GM13977 (cell line): ENCODE data around the gene FSTL4.

Experiments
- DNase-seq: peaks from one replicate; pipeline ENCODE4 v3.0.0; 2012; ENCODE audit warnings: low spot score
- in situ Hi-C: fragments of 300-500 bp; cut with MboI; formaldehyde crosslinking; loops from one replicate; pipeline ENCODE4 v1.12.0; 2022; ENCODE audit warnings: low sequenced_read_pairs, low pct_unique_long_range_greater_than_20kb, mixed read lengths, inconsistent platforms; ENCODE audit not compliant: unreplicated experiment
- TF ChIP-seq, protein P1 (sequence below): IDR thresholded peaks from 2 replicates; pipeline ENCODE4 v1.5.1; 2012; ENCODE audit warnings: mild to moderate bottlenecking, control low read depth; ENCODE audit not compliant: insufficient read depth; ENCODE audit errors: extremely low read depth, missing control alignments

FSTL4 gene

DNA sequence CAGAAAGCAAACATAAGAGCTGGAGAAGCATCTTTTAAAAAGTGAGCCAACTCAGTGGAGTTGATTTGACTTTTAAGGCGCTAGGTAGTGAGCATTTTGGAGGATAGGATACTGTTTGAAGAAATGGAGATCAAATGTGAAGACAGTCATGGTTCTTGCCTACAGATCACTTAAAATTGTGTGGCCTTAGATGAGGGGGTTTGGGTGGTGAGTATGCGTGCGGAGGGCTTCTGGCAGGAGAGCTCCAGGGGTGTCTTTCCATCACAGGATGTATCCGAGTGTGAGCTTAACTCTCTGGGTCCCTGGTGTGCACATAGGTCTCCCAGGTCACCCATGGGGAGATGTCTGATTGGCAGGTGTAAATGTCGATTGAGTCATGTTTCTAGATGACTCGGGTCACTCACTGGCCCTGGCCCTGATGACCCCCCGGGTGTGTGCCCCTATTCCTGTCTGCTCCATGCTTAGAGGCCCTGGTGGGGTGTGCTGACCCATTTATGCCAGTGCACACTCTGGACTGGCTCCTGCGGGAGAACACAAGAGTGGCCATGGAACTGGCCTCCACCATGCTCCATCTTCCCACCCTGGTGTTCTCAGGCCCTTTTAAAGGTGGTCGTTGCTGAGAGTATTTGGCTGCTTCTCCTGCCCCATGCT lies 274.4 kb downstream of the FSTL4 start:
- TF ChIP-seq, protein P1, sequence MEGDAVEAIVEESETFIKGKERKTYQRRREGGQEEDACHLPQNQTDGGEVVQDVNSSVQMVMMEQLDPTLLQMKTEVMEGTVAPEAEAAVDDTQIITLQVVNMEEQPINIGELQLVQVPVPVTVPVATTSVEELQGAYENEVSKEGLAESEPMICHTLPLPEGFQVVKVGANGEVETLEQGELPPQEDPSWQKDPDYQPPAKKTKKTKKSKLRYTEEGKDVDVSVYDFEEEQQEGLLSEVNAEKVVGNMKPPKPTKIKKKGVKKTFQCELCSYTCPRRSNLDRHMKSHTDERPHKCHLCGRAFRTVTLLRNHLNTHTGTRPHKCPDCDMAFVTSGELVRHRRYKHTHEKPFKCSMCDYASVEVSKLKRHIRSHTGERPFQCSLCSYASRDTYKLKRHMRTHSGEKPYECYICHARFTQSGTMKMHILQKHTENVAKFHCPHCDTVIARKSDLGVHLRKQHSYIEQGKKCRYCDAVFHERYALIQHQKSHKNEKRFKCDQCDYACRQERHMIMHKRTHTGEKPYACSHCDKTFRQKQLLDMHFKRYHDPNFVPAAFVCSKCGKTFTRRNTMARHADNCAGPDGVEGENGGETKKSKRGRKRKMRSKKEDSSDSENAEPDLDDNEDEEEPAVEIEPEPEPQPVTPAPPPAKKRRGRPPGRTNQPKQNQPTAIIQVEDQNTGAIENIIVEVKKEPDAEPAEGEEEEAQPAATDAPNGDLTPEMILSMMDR: no peak

DNA sequence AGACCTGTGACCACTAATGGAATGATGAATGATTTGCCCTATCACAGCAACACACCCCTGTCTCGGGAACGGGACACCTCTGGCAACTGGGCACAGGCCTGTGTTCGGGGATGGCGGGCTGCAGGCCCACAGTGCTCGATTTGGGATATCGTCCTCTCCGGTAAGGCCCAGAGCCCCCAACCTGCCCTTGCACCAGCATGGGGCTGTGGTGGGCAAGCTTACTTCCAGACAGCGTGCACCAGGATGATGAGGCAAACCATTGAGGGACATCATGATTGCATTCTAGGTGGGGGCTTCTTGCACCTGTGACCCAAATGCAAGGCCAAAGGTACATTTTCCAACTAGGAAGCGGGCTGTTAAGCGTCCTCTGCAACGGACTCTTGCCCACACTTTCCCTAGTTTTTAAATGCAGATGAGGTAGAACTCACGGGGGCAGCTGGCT lies 275.4 kb downstream of the FSTL4 start:
- in situ Hi-C loops: no loop called here

More for the DNA sequence above, 274.4 kb downstream of the FSTL4 start:
- in situ Hi-C loops: no loop called here
- DNase-seq: no peak

DNA sequence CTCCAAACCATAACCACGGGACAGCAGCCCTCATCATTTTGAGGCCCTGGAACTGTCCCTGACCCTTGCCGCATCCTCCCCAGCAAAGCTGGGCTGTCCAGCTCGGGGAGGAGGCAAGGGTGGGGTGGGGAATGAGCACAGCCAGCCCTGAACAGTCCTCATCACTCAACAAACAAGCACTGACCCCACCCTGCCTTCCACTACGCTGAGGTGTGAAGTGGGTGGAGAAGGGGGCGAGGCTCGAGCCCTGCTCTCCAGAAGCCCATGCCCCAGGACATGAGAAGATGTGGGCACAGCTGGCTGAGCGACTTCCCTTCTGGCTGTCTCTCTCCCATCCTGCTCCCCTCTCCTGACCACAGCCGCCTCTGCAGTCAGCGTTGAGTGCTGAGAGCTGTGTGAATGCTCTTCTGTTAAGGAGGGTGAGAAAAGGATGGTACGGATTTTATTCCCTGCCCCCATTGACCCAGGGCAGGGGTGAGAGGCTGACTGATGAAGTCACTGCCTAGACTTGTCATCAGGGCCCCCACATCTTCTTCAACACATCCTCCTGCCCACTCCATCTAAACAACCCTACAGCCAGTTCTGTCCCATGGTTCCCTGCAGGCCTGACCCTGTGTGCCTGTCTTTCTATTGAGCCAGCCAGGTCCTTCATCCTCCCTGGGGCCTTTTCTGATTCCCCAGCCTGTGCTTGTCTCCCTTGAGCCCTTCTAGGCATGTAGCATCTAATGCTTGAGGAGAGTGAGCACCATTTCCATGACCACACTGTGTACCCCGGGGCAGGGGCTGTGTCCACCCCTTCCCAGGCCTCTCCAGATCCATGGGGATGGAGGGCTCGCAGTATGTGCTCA lies 276.0 kb downstream of the FSTL4 start:
- TF ChIP-seq, protein P1: no peak
- in situ Hi-C loops: no loop called here
- no peak for DNase-seq

More for the DNA sequence above, 275.4 kb downstream of the FSTL4 start:
- DNase-seq: no peak
- TF ChIP-seq, protein P1: no peak

DNA sequence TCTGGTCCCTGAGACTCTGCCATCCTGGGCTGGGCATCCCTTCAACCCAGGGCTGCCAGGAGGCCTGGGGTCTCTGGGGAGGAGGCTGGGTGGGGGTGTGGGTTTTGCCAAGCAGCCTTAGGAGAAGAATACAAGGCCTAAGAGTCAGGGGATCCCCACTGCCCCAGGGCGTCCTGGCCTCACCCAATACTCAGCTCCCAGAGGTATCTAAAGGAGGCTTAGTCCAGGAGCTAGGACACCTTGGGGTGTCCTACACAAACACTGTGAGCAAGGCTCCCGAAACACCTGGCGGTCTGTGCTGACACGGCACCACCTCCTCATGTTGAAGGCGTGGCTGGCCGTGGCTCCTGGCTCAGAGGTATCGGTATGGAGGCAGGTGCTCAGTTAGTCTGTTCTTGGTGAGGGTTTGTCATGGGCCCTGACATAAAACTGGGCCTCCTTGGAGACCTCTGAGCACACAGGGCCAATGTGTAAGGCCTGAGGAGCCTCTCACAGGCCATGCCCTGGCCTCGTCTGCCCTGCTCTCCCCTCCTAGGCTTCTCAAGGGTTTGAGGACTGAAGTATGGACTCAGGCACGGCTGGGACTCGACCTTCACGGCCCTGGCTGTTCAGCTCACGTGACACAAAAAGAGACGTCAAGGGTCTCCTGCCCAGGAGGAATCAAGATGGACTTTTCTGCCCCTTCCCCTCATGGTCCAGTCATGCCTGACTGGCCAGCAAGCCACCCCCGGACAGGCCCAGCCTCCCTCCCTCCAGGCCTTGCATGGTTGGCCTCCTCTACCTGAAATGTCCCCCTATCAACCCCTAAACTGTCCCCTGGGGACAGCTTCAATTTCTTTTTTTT lies 277.3 kb downstream of the FSTL4 start:
- in situ Hi-C loops: no loop called here
- TF ChIP-seq, protein P1: no peak
- DNase-seq: no peak

DNA sequence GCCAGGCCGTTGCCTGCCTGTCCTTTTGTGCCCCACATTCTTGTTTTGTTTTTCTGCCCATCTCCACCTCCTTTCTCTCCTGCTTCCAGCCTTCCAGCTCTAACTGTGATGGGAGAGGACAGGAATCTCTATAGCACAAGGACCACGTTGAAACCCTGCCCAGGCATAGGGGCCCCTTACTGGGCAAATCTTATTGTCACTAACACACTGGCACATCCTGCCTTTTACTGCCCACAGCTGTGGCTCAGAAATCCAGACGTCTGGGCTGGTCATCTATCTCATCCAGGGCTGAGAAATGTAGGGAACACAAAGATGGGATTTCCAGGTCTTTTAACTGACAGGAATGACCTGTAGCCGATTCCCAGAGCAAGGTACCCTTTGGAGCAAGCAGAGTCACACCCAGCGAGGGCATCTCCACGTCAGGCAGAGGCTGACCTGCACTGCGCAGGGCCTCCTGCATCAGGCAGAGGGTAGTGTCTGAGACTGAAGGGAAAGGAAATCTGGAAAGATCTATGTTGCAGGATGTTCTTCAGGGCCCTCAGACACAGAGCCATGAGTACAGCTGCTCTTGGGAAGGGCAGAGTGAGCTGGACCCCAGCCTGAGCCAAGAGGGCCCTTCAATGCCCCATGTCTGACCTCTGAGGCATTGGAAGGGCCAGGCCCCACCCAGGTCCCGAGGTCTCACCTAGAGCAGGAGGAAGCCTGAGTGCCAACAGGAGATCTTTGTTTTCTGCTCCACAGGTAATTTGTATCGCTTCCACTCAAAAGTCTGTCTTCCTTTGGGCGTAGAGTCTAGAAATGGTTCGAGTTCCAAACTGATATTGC lies 278.8 kb downstream of the FSTL4 start:
- in situ Hi-C loops: no loop called here
- TF ChIP-seq, protein P1: no peak
- no peak for DNase-seq
